Measurements from ENCODE around the gene B4GALT6.
A peak's percentile ranks its signal among the peaks of the same experiment; 100 is the strongest.

Gene B4GALT6

DNA sequence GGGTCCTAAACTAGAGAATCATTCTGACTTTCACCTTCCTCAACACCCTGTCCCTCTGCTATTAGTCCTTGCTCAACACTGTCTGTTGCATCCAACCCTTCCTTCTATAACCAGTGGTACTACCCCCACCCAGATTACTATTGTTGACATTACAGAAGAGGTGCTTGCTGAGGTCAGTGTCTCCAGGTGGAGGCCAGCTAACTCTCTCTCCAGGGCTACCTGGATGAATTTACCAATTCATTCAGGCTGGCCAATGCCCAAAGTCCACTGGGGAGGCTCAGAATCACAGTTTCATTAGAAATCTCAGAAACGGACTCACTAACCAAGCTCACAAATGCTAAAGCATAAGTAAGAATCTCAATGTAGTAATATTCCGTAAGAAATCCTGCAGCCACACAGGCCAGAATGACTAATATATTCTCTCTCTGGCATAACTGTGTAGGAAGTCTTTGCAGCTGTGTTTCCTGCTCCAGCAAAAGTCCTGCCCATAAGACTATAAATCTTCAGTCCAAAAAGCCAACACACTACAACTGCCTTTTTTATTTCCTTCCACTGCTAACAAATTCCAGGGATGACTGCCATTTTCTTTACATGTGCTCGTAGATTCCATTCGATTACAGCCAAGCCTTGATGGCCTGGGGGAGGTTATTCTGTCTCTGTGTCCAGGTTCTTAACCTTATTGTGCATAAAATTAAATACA lies 102.7 kb downstream of the B4GALT6 start:
- H3K4me3 ChIP-seq (ENCODE audit: low read length, poor library complexity, severe bottlenecking): no peak overlapping the region
- no peaks in the 10 kb centered on the region for H4K20me1 ChIP-seq (ENCODE audit: insufficient read depth, low read length, poor library complexity, severe bottlenecking)
- H3K79me2 ChIP-seq (ENCODE audit: insufficient read depth, low read length): no peaks in the 10 kb centered on the region
- no peak for TF ChIP-seq CTCF (conservative IDR thresholded peaks at IDR 0.05; ENCODE audit: low read length)
- no peak for TF ChIP-seq EZH2phosphoT487 (IDR thresholded peaks at IDR 0.05; ENCODE audit: borderline replicate concordance)
- no peaks in the 10 kb centered on the region for H3K9me2 ChIP-seq (replicated peaks; ENCODE audit: low read depth, low read length)
- no peaks in the 10 kb centered on the region for H3F3A ChIP-seq (ENCODE audit: low read depth)
- H3K9me3 ChIP-seq (ENCODE audit: insufficient read depth, low read depth, low read length): no peaks in the 10 kb centered on the region
- H2AFZ ChIP-seq (ENCODE audit: low read length): no peak overlapping the region
- H3K9ac ChIP-seq (ENCODE audit: low read depth, low read length, poor library complexity, severe bottlenecking): no peak overlapping the region
- H3K4me1 ChIP-seq (ENCODE audit: insufficient read depth, low read length, poor library complexity, severe bottlenecking): peaks cover 9% of the 10 kb centered on the region
- H3K27me3 ChIP-seq (ENCODE audit: insufficient read depth, low read length, poor library complexity, severe bottlenecking): no peaks in the 10 kb centered on the region
- H3K4me2 ChIP-seq (ENCODE audit: low read depth, low read length, poor library complexity, severe bottlenecking): peak overlapping the region; percentile 17
- no peaks in the 10 kb centered on the region for H3K36me3 ChIP-seq (ENCODE audit: insufficient read depth, low read length)

- Histone ChIP-seq H3K9ac (ENCODE audit: low read depth, low read length, poor library complexity, severe bottlenecking) (no peak overlapping the region), H3K4me1 (ENCODE audit: insufficient read depth, low read length, poor library complexity, severe bottlenecking) (peaks cover 9% of the 10 kb centered on the region), H3F3A (ENCODE audit: low read depth) (no peaks in the 10 kb centered on the region), H3K9me2 (replicated peaks; ENCODE audit: low read depth, low read length) (no peaks in the 10 kb centered on the region), H3K9me3 (ENCODE audit: insufficient read depth, low read depth, low read length) (no peaks in the 10 kb centered on the region), H3K4me3 (ENCODE audit: low read length, poor library complexity, severe bottlenecking) (no peak overlapping the region), H3K27me3 (ENCODE audit: insufficient read depth, low read length, poor library complexity, severe bottlenecking) (no peaks in the 10 kb centered on the region), H3K36me3 (ENCODE audit: insufficient read depth, low read length) (no peaks in the 10 kb centered on the region), H4K20me1 (ENCODE audit: insufficient read depth, low read length, poor library complexity, severe bottlenecking) (no peaks in the 10 kb centered on the region), H2AFZ (ENCODE audit: low read length) (no peak overlapping the region), H3K79me2 (ENCODE audit: insufficient read depth, low read length) (no peaks in the 10 kb centered on the region), H3K4me2 (ENCODE audit: low read depth, low read length, poor library complexity, severe bottlenecking) (no peak overlapping the region)
- TF ChIP-seq CTCF (conservative IDR thresholded peaks at IDR 0.05; ENCODE audit: low read length): no peak
- no peak for TF ChIP-seq EZH2phosphoT487 (IDR thresholded peaks at IDR 0.05; ENCODE audit: borderline replicate concordance)
Measured at GRCh38 chr18:31579375-31579774, 105.0 kb downstream of the B4GALT6 start.

DNA sequence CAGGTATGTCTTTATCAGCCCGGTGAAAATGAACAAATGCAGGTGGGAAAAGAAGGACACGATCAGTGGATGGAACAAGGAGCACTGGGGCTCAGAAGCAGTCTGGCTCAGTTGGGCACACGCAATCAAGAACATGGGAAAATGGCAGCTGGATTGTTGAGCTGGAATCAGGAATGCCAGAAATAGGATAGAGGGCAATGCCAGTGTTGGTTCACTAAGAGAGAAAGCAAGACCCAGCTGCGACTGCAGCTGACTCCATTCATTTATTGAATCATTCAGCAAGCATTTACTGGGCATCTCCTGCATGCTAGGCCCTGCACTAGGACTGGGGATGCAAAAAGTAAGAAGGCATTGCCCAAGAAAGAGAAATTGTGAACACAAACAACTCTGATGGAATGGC lies 106.3 kb downstream of the B4GALT6 start:
- Histone ChIP-seq H3K9me2 (replicated peaks; ENCODE audit: low read depth, low read length) (no peaks in the 10 kb centered on the region), H3K4me1 (ENCODE audit: insufficient read depth, low read length, poor library complexity, severe bottlenecking) (peaks cover 9% of the 10 kb centered on the region), H3K9ac (ENCODE audit: low read depth, low read length, poor library complexity, severe bottlenecking) (no peak overlapping the region), H3K36me3 (ENCODE audit: insufficient read depth, low read length) (no peaks in the 10 kb centered on the region), H3K27me3 (ENCODE audit: insufficient read depth, low read length, poor library complexity, severe bottlenecking) (no peaks in the 10 kb centered on the region), H3K4me3 (ENCODE audit: low read length, poor library complexity, severe bottlenecking) (no peak overlapping the region), H3K79me2 (ENCODE audit: insufficient read depth, low read length) (no peaks in the 10 kb centered on the region), H3K9me3 (ENCODE audit: insufficient read depth, low read depth, low read length) (no peaks in the 10 kb centered on the region), H4K20me1 (ENCODE audit: insufficient read depth, low read length, poor library complexity, severe bottlenecking) (no peaks in the 10 kb centered on the region), H2AFZ (ENCODE audit: low read length) (no peak overlapping the region), H3K4me2 (ENCODE audit: low read depth, low read length, poor library complexity, severe bottlenecking) (no peak overlapping the region), H3F3A (ENCODE audit: low read depth) (no peaks in the 10 kb centered on the region)
- no peak for TF ChIP-seq CTCF (conservative IDR thresholded peaks at IDR 0.05; ENCODE audit: low read length)
- TF ChIP-seq EZH2phosphoT487 (IDR thresholded peaks at IDR 0.05; ENCODE audit: borderline replicate concordance): no peak
